Bronchial epithelial cell (primary cell): ENCODE measurements around the gene OLFML2B. TPM values are rescaled to one million over a fixed set of nuclear protein-coding genes. Genes with fewer than 3 reads are reported as not detected.
"Not testable (repeated sequence)": the region's sequence is repeated elsewhere in the genome, so short reads cannot be mapped to it uniquely, and the experiment has no call there.

Experiments
- DNase-seq: peaks from one replicate; pipeline ENCODE4 v3.0.0-alpha.2; 2010; ENCODE audit warnings: low read depth
- FAIRE-seq: peaks from 2 replicates; lab custom pipeline; 2011; peaks lifted over from hg19 to GRCh38; lab: Jason Lieb, UNC
- H3K27me3 ChIP-seq: 2 replicates; pipeline ENCODE4 v1.5.1; 2011; ENCODE audit warnings: low read length; ENCODE audit not compliant: control insufficient read depth, insufficient read depth
- H3K36me3 ChIP-seq: 2 replicates; pipeline ENCODE4 v1.5.1; 2011; ENCODE audit warnings: low read length; ENCODE audit not compliant: control insufficient read depth, insufficient read depth
- H3K4me3 ChIP-seq: 2 replicates; pipeline ENCODE4 v1.5.1; 2011; ENCODE audit warnings: mild to moderate bottlenecking, low read depth, low read length, control low read depth
- total RNA-seq: library from RNA; depleted of rRNA; stranded (reverse); fragments of >200 nt; gene quantifications from 2 replicates; pipeline ENCODE4 v1.2.1, GENCODE V29; 2014
- TF ChIP-seq, protein P1 (sequence below): IDR thresholded peaks from 2 replicates; pipeline ENCODE4 v1.5.1; 2011; ENCODE audit warnings: mild to moderate bottlenecking, moderate library complexity, low read length, control low read depth, inconsistent platforms; ENCODE audit not compliant: insufficient read depth, severe bottlenecking

Gene OLFML2B
- total RNA-seq, 1 donor from 2014 or later, result not detected

DNA sequence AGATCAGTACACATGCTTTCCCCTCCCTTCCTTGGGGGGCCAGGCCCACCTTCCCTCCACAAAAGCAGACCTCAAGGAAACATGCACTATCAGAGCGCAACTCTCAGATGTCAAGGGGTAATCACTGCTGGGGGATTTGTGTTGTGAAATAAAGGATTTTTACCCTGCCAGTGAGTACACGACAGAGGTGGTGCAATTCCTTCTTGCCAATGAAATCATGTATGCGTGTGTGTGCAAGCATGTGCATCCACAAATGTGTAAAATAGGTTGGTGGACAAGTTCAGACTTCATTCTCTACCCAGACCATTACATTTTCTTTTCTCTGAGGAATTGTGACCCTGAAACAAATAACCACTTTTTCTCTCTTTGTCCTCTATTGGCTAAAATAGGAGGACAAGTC, 36.1 kb upstream of the OLFML2B start:
- TF ChIP-seq, protein P1, sequence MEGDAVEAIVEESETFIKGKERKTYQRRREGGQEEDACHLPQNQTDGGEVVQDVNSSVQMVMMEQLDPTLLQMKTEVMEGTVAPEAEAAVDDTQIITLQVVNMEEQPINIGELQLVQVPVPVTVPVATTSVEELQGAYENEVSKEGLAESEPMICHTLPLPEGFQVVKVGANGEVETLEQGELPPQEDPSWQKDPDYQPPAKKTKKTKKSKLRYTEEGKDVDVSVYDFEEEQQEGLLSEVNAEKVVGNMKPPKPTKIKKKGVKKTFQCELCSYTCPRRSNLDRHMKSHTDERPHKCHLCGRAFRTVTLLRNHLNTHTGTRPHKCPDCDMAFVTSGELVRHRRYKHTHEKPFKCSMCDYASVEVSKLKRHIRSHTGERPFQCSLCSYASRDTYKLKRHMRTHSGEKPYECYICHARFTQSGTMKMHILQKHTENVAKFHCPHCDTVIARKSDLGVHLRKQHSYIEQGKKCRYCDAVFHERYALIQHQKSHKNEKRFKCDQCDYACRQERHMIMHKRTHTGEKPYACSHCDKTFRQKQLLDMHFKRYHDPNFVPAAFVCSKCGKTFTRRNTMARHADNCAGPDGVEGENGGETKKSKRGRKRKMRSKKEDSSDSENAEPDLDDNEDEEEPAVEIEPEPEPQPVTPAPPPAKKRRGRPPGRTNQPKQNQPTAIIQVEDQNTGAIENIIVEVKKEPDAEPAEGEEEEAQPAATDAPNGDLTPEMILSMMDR, result no peak
- H3K4me3 ChIP-seq, result no peak overlapping the region
- FAIRE-seq (no peak), DNase-seq (peak; percentile 64)
- H3K36me3 ChIP-seq, result no peaks in the 10 kb centered on the region
- no peaks in the 10 kb centered on the region for H3K27me3 ChIP-seq

DNA sequence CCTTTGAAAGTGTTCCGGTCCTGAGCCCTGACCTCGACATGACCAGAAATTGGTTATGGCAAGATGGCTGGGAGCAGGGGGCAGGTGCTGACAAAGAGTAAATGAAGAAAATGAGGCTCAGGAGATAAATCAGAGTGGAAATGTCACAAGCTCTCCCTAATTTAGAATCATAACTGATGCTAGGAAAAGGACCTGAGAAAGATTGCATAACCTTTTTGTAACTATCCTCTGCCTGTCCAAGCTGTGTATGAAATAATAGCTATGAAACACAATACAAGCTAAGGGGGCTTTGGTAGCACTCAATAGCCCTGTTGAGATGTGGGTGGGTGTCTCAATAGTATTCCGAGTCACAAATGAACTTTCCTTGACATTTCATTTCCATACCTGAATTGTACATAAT, 32.9 kb upstream of the OLFML2B start:
- H3K36me3 ChIP-seq, result no peaks in the 10 kb centered on the region
- TF ChIP-seq, protein P1, result no peak
- DNase-seq, result no peak
- no peak overlapping the region for H3K4me3 ChIP-seq
- H3K27me3 ChIP-seq, result no peaks in the 10 kb centered on the region
- FAIRE-seq, result no peak

DNA sequence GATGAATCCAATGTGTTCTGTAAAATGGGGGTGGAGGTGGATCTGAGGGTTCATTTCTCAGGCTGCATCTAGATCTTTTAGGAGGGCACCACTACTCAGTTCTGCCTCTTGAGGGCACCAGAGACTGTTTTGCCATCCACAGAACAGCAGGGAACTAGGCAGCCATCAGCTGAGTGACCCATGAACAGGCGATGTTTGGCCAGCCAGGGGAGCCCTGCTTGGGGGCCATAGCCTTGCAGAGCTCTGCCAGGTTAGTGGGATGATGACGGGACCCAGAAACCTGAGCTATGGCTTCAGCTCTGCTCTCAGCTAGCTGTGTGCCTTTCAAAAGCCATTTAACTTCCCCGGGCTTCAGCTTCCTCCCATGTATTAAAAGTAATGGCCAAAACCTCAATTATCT, 32.4 kb upstream of the OLFML2B start:
- TF ChIP-seq, protein P1, result peak; percentile 89
- no peaks in the 10 kb centered on the region for H3K27me3 ChIP-seq
- H3K36me3 ChIP-seq, result no peaks in the 10 kb centered on the region
- H3K4me3 ChIP-seq, result no peak overlapping the region
- DNase-seq (peak; percentile 55), FAIRE-seq (no peak)

DNA sequence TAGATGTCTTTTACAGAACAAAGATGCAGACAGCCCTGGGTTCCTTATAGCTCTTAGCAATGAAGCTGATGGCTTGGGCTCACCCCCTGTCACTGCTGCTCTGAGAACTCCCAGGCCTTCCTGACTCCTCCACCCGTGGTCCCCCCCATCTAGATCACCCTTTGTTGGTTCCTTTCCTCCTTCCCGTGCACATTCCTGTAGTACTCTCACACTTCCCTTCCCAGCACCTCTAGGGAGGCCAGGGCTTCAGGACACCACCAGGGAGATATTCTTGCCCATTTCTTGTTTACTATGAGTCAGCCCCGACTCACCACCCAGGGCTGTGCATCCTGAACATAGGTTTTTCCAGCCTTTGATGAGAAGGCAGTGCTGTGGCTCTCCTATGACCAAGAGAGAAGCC, 31.4 kb upstream of the OLFML2B start:
- peak; percentile 91 for DNase-seq
- no peak for FAIRE-seq
- Histone ChIP-seq H3K27me3 (no peaks in the 10 kb centered on the region), H3K4me3 (no peak overlapping the region), H3K36me3 (no peaks in the 10 kb centered on the region)
- TF ChIP-seq, protein P1, result no peak

DNA sequence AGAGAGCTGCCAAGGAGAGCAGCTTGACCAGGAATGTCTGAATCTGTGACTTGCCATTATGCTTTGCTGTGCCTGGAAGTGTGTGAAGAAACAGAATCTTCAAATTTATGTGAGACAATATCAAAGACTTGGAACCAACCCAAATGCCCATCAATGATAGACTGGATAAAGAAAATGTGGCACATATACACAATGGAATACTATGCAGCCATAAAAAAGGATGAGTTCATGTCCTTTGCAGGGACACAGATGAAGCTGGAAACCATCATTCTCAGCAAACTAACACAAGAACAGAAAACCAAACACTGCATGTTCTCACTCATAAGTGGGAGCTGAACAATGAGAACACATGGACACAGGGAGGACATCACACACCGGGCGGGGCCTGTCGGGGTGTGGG, 30.3 kb upstream of the OLFML2B start:
- DNase-seq, H3K36me3 ChIP-seq, FAIRE-seq, H3K4me3 ChIP-seq, H3K27me3 ChIP-seq: not testable (repeated sequence)

DNA sequence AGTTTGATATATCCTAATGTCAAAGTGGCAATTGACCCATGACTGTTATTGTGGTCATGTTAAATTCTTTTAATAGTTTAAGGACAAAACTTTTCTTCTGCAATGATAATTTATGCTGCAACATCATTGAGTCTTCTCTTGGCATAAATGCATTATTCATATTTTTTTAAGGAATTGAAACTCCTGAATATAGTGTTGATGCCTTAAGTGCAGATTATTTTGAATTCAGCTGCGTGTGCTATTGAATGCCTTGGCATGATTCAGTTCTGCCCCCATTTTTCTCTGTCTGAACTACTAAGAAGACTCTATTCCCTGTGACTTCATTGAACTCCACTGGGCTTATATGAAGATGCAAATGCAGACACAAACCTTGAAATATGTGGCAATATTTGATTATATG, 23.3 kb upstream of the OLFML2B start:
- H3K4me3 ChIP-seq, result no peak overlapping the region
- H3K27me3 ChIP-seq, result no peaks in the 10 kb centered on the region
- FAIRE-seq (no peak), DNase-seq (no peak)
- TF ChIP-seq, protein P1, result no peak
- H3K36me3 ChIP-seq, result no peaks in the 10 kb centered on the region
